K562 (cell line): Measurements from ENCODE around the gene CIAPIN1. TPM values are rescaled to one million over a fixed set of nuclear protein-coding genes. Genes with fewer than 3 reads are reported as not detected.
A peak's percentile ranks its signal among the peaks of the same experiment; 100 is the strongest.

ENCODE experiments used
- AFF1 ChIP-seq, 2 experiments: fragments of 450-650 bp; IDR thresholded peaks; 2 replicates each; pipeline ENCODE4 v1.6.1; 2018; ENCODE audit warnings: mild to moderate bottlenecking in 2 of 2, low read depth in 1 of 2; ENCODE audit not compliant: partially characterized antibody in 2 of 2
- ATF2 ChIP-seq: sonication (generic); formaldehyde crosslinking; IDR thresholded peaks from 2 replicates; pipeline ENCODE4 v1.8.1; 2022; ENCODE audit warnings: missing genetic modification reagents
- COPS2 ChIP-seq: fragments of 450-650 bp; conservative IDR thresholded peaks from 2 replicates; pipeline ENCODE4 v1.6.1; 2016; ENCODE audit warnings: mild to moderate bottlenecking, moderate library complexity
- FOSL1 ChIP-seq: fragments of 200-800 bp; sonication (Bioruptor generic); conservative IDR thresholded peaks from 2 replicates; pipeline ENCODE4 v1.6.1; 2016; ENCODE audit warnings: missing genetic modification characterization, missing compliant biosample characterization
- FOXM1 ChIP-seq, 2 experiments: fragments of 450-650 bp in 1 of 2; sonication (generic) in 1 of 2; formaldehyde crosslinking in 1 of 2; IDR thresholded peaks; 2 replicates each; pipeline versions ENCODE4 v1.6.1 to v1.9.0; 2017 to 2022; ENCODE audit warnings: low read depth in 2 of 2, mild to moderate bottlenecking in 2 of 2, missing genetic modification reagents in 1 of 2, moderate library complexity in 1 of 2
- HCFC1 ChIP-seq: IDR thresholded peaks from 2 replicates; pipeline ENCODE4 v1.6.1; 2012; ENCODE audit warnings: low read depth, low read length, improper control_type of control experiment
- HMG20B ChIP-seq: fragments of 250-450 bp; sonication (Bioruptor Pico); IDR thresholded peaks from 2 replicates; pipeline ENCODE4 v1.5.0; 2021; ENCODE audit warnings: mild to moderate bottlenecking
- ID3 ChIP-seq, 2 experiments: fragments of 250-450 bp in 1 of 2; fragments of 450-650 bp in 1 of 2; sonication (Bioruptor Pico) in 1 of 2; IDR thresholded peaks; 2 replicates each; pipeline versions ENCODE4 v1.6.1 to v1.8.0; 2016 to 2021; ENCODE audit warnings: mild to moderate bottlenecking in 2 of 2, moderate library complexity in 2 of 2, missing compliant biosample characterization in 1 of 2, missing genetic modification characterization in 1 of 2
- SLC30A9 ChIP-seq: fragments of 250-450 bp; sonication (Bioruptor Pico); IDR thresholded peaks from 2 replicates; pipeline ENCODE4 v1.8.0; 2022; ENCODE audit warnings: mild to moderate bottlenecking, moderate library complexity
- SMARCE1 ChIP-seq: fragments of 450-650 bp; IDR thresholded peaks from 2 replicates; pipeline ENCODE4 v1.7.1; 2016; ENCODE audit warnings: mild to moderate bottlenecking
- THAP12 ChIP-seq: fragments of 250-450 bp; sonication (Bioruptor Pico); IDR thresholded peaks from 2 replicates; pipeline ENCODE4 v1.9.0; 2021; ENCODE audit warnings: mild to moderate bottlenecking, inconsistent platforms
- THRB ChIP-seq: fragments of 450-650 bp; formaldehyde crosslinking; conservative IDR thresholded peaks from 2 replicates; pipeline ENCODE4 v1.4.0; 2022; ENCODE audit warnings: mild to moderate bottlenecking, missing genetic modification characterization
- ZC3H4 ChIP-seq: sonication (generic); formaldehyde crosslinking; IDR thresholded peaks from 2 replicates; pipeline ENCODE4 v1.9.0; 2021; ENCODE audit warnings: missing genetic modification reagents, borderline replicate concordance
- ZNF134 ChIP-seq: fragments of 250-450 bp; sonication (Bioruptor Pico); conservative IDR thresholded peaks from 2 replicates; pipeline ENCODE4 v1.4.0; 2020
- ZNF224 ChIP-seq: sonication (generic); formaldehyde crosslinking; IDR thresholded peaks from 2 replicates; pipeline ENCODE4 v1.8.0; 2022; ENCODE audit warnings: mild to moderate bottlenecking, missing genetic modification reagents
- polyA plus RNA-seq, 8 experiments: library from polyadenylated mRNA; depleted of rRNA in 4 of 8; stranded (reverse) in 5 of 8; unstranded in 3 of 8; fragments of >200 nt; fragmentation: Nextera tagmentation in 2 of 8; fragmentation: Illumina TruSeq in 1 of 8; extraction: Ambion mirVana in 2 of 8; extraction: Trizol in 1 of 8; gene quantifications; 2 replicates each; pipeline versions ENCODE4 v1.2.1 to v1.2.3, GENCODE V29; 2011 to 2014; ENCODE audit warnings: inconsistent platforms in 1 of 8, missing spikeins in 1 of 8
- total RNA-seq, 7 experiments: library from RNA; depleted of rRNA in 6 of 7; stranded (reverse); fragments of >200 nt in 6 of 7; fragmentation: Illumina TruSeq in 2 of 7; extraction: Trizol in 2 of 7; gene quantifications; 2 replicates each; pipeline versions ENCODE4 v1.2.1 to v1.2.3, GENCODE V29; 2011 to 2021; ENCODE audit warnings: low replicate concordance in 1 of 7

Gene CIAPIN1
- total and polyA plus RNA-seq, 9 of the 15 experiments (the other 6 are each of a cell fraction or from before 2014, with no cell fraction given) = 71.8 to 263 (median 95.7) TPM

GRCh38 chr16:57447186-57447962 is at the start of gene CIAPIN1, which contains the start of gene COQ9 (continued):
- peak; percentile 84; the same call in 1 of the 2 replicates for TF ChIP-seq THAP12 (CRISPR knock-in tag)
- TF ChIP-seq FOSL1 (tag) = 0 out of 2 replicates have a peak, but pooled peaks have one; percentile 13
- no peak for TF ChIP-seq THRB
- TF ChIP-seq FOXM1 (IDR thresholded peaks at IDR 0.05; ENCODE audit: low read depth) = no peak
- no peak for TF ChIP-seq FOXM1 (CRISPR knock-in tag; IDR thresholded peaks at IDR 0.05; ENCODE audit: low read depth)
- no peak for TF ChIP-seq ID3 (CRISPR knock-in tag; IDR thresholded peaks at IDR 0.05)
- TF ChIP-seq ID3 (tag; IDR thresholded peaks at IDR 0.05) = no peak
- no peak for TF ChIP-seq SLC30A9 (CRISPR knock-in tag)
- no peak for TF ChIP-seq AFF1 (IDR thresholded peaks at IDR 0.05; ENCODE audit: low read depth in 1 of 2, partially characterized antibody in 2 of 2)
- no peak for TF ChIP-seq COPS2
- no peak for TF ChIP-seq HMG20B (CRISPR knock-in tag)
- peak; percentile 92 for TF ChIP-seq HCFC1
- TF ChIP-seq ZC3H4 = no peak
- no peak for TF ChIP-seq ZNF224 (CRISPR knock-in tag)
- peak; percentile 74 for TF ChIP-seq ZNF134
- TF ChIP-seq SMARCE1 = no peak
- no peak for TF ChIP-seq ATF2 (CRISPR knock-in tag)
